GM06990 (cell line): ENCODE measurements around the gene MRPL28.
"Not testable (repeated sequence)": the region's sequence is repeated elsewhere in the genome, so short reads cannot be mapped to it uniquely, and the experiment has no call there.

Experiments
- DNase-seq: peaks from one replicate; pipeline ENCODE4 v3.0.0-alpha.2; 2011; ENCODE audit not compliant: insufficient read length; ENCODE audit errors: extremely low read depth
- H3K27me3 ChIP-seq: replicated peaks from 2 replicates; pipeline ENCODE4 v1.6.0; 2011; ENCODE audit warnings: low read length; ENCODE audit not compliant: control insufficient read depth, insufficient read depth
- H3K36me3 ChIP-seq: 2 replicates; pipeline ENCODE4 v1.5.1; 2011; ENCODE audit warnings: low read length; ENCODE audit not compliant: control insufficient read depth, insufficient read depth
- H3K4me3 ChIP-seq: replicated peaks from 2 replicates; pipeline ENCODE4 v1.5.1; 2011; ENCODE audit warnings: low read depth, mild to moderate bottlenecking, control low read depth, low read length
- TF ChIP-seq, protein P1 (sequence below): IDR thresholded peaks from 2 replicates; pipeline ENCODE4 v1.5.1; 2011; ENCODE audit warnings: low read length, control low read depth, mild to moderate bottlenecking, inconsistent platforms; ENCODE audit not compliant: insufficient read depth, poor library complexity, severe bottlenecking

The MRPL28 gene

DNA sequence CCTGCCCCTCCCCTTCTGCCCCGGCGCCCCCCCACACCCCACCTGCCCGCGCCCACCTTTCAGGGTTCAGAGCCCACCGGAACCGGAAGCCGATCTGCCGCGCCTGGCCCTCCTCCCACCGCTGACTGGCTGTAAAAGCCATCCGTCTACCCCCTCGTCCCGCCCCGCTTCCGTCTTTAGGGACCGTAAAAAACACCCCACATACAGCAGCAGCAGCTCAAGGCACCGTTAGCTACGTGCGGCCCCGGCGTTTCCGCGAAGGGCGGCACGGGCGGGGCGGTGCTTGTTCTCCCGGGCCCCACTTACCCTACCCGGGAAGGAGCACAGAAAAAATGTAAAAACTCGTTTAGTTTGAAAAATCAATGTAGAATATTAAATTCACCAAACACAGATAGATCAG lies at the start of gene MRPL28:
Gene MRPL28 (minus strand): TSS at position 96 of the 400 bp plus-strand sequence. CDS start 320 bp downstream, outside the sequence.
- Histone ChIP-seq H3K36me3 (peaks cover 49% of the 10 kb centered on the region), H3K4me3 (peak within 1 kb of the TSS; percentile 56), H3K27me3 (no peaks in the 10 kb centered on the region)
- peak; percentile 94 for DNase-seq
- TF ChIP-seq, protein P1, sequence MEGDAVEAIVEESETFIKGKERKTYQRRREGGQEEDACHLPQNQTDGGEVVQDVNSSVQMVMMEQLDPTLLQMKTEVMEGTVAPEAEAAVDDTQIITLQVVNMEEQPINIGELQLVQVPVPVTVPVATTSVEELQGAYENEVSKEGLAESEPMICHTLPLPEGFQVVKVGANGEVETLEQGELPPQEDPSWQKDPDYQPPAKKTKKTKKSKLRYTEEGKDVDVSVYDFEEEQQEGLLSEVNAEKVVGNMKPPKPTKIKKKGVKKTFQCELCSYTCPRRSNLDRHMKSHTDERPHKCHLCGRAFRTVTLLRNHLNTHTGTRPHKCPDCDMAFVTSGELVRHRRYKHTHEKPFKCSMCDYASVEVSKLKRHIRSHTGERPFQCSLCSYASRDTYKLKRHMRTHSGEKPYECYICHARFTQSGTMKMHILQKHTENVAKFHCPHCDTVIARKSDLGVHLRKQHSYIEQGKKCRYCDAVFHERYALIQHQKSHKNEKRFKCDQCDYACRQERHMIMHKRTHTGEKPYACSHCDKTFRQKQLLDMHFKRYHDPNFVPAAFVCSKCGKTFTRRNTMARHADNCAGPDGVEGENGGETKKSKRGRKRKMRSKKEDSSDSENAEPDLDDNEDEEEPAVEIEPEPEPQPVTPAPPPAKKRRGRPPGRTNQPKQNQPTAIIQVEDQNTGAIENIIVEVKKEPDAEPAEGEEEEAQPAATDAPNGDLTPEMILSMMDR: no peak

DNA sequence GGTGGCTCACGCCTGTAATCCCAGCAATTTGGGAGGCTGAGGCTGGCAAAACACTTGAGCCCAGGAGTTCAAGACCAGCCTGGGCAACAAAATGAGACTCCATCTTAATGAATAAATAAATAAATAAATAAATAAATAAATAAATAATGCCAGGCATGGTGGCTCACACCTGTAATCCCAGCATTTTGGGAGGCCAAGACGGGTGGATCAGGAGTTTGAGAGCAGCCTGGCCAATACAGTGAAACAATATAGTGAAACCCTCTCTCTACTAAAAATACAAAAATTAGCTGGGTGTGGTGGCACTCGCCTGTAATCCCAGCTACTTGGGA lies 44.8 kb upstream of the MRPL28 start:
- H3K27me3 ChIP-seq, H3K4me3 ChIP-seq, H3K36me3 ChIP-seq, DNase-seq: not testable (repeated sequence)

- TF ChIP-seq, protein P1: no peak
- Histone ChIP-seq H3K27me3 (no peaks in the 10 kb centered on the region), H3K36me3 (peaks cover 3% of the 10 kb centered on the region; the same call in 1 of the 2 replicates), H3K4me3 (no peak overlapping the region)
- DNase-seq: no peak
These were observed 44.2 kb upstream of the MRPL28 start for GRCh38 chr16:414395-415169.

GRCh38 chr16:411576-412265 lies 41.4 kb upstream of the MRPL28 start:
- DNase-seq: no peak
- H3K27me3 ChIP-seq: no peaks in the 10 kb centered on the region
- H3K4me3 ChIP-seq: no peak overlapping the region
- TF ChIP-seq, protein P1: no peak
- H3K36me3 ChIP-seq: peaks cover 3% of the 10 kb centered on the region; the same call in 1 of the 2 replicates

DNA sequence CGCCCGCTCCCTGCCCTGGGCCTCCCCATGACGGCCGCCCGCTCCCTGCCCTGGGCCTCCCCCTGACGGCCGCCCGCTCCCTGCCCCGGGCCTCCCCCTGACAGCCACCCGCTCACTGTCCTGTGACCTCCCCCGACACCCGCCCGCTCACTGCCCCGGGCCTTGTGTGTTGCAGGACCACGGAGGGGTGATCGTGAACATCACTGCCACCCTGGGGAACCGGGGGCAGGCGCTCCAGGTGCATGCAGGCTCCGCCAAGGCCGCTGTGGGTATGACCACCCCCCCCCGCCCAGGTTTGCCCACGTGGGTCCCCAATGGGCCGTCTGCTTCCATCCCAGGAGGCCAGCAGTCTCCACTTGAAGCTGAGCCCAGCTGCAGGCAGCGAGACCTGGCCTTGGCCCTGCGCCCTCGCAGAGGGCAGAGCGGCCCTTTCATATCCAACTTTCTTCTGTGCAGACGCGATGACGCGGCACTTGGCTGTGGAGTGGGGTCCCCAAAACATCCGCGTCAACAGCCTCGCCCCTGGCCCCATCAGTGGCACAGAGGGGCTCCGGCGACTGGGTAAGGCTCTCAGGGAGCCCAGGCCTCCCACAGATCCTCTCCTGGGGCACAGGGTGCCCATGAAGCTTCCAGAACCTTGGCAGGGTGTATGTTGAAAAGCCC lies 40.3 kb upstream of the MRPL28 start:
- H3K4me3 ChIP-seq: no peak overlapping the region
- peaks cover 3% of the 10 kb centered on the region; the same call in 1 of the 2 replicates for H3K36me3 ChIP-seq
- TF ChIP-seq, protein P1: no peak
- DNase-seq: no peak
- no peaks in the 10 kb centered on the region for H3K27me3 ChIP-seq

GRCh38 chr16:407253-407652 lies 36.9 kb upstream of the MRPL28 start:
- no peak overlapping the region for H3K4me3 ChIP-seq
- peaks cover 3% of the 10 kb centered on the region; the same call in 1 of the 2 replicates for H3K36me3 ChIP-seq
- no peak for DNase-seq
- H3K27me3 ChIP-seq: no peaks in the 10 kb centered on the region
- TF ChIP-seq, protein P1: no peak
